Measurements from ENCODE around the gene NTNG2.
"Not testable (repeated sequence)": the region's sequence is repeated elsewhere in the genome, so short reads cannot be mapped to it uniquely, and the experiment has no call there.

Gene NTNG2

GRCh38 chr9:132269704-132270516 lies 108.1 kb downstream of the NTNG2 start:
- not testable (repeated sequence) for DNase-seq

GRCh38 chr9:132274861-132275260 lies 113.0 kb downstream of the NTNG2 start:
- DNase-seq = no peak

- DNase-seq = no peak
Observed at GRCh38 chr9:132283165-132283564, 121.3 kb downstream of the NTNG2 start.

- DNase-seq = no peak
Observed at GRCh38 chr9:132283863-132284262, 122.0 kb downstream of the NTNG2 start.

GRCh38 chr9:132287256-132287760 lies 125.5 kb downstream of the NTNG2 start:
- no peak for DNase-seq

GRCh38 chr9:132288361-132288760 lies 126.5 kb downstream of the NTNG2 start:
- no peak for DNase-seq

- no peak for DNase-seq
Observed at GRCh38 chr9:132288966-132289365, 127.1 kb downstream of the NTNG2 start.

GRCh38 chr9:132293145-132293721 lies 131.4 kb downstream of the NTNG2 start:
- DNase-seq = no peak

Data from T-helper 9 cell (primary cell).